NCI-H146 (cell line): ENCODE results near the gene NEUROD2.
A peak's percentile ranks its signal among the peaks of the same experiment; 100 is the strongest.

ENCODE experiments used
- DNase-seq: peaks from one replicate; lab custom pipeline; 2025; lab: John Stamatoyannopoulos, UW

NEUROD2 gene

DNA sequence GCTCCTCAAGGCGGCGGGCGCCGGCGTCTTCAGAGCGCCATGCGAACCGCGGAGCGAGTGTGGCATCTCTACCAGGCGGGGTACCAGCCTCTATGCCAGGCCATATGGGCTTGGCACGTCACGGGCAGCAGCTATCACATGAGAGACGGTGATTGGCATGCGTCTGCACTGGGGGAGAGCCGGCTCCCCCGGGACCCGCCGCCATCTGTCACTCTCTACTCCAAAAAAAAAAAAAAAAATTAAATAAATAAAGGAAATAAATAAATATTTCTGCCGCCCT lies at the start of gene NEUROD2:
TSS of gene NEUROD2 (minus strand) at position 70 of the 280 bp plus-strand sequence. CDS start 1,321 bp downstream, outside the sequence.
- no peak for DNase-seq

- no peak for DNase-seq
These were observed 47.4 kb upstream of the NEUROD2 start for GRCh38 chr17:39655105-39655504.

GRCh38 chr17:39653662-39654331 lies 46.1 kb upstream of the NEUROD2 start:
- peak; percentile 32 for DNase-seq

GRCh38 chr17:39653316-39653661 lies 45.6 kb upstream of the NEUROD2 start:
- no peak for DNase-seq

- DNase-seq, result no peak
These were observed 45.0 kb upstream of the NEUROD2 start for GRCh38 chr17:39652587-39653315.

- DNase-seq, result no peak
These were observed 44.3 kb upstream of the NEUROD2 start for GRCh38 chr17:39651923-39652586.

GRCh38 chr17:39650121-39650579 lies 42.4 kb upstream of the NEUROD2 start:
- DNase-seq, result peak; percentile 50

- no peak for DNase-seq
These were observed 41.1 kb upstream of the NEUROD2 start for GRCh38 chr17:39648616-39649366.

DNA sequence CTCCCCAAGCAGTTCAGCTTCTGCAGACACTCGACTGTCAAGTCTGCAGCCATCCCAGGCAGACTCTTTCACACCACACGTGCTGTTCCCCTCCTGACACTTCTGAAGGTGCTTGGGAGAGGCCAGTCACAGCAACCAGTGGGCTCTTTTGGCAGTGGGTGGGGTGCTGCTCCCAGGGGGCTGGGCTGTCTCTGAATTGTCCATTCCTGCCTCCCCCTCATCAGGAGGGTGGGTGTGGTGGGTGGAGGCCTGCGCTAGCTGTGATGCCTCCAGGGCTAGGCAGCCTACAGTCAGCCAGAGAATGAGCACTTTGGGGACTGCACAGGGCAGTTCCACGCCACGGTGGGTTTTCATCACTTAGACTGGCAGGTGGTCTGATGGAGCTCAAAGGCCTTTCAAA lies 39.5 kb upstream of the NEUROD2 start:
- DNase-seq, result no peak

- DNase-seq, result no peak
These were observed 35.6 kb upstream of the NEUROD2 start for GRCh38 chr17:39643271-39643670.

GRCh38 chr17:39642291-39643074 lies 34.8 kb upstream of the NEUROD2 start:
- no peak for DNase-seq

GRCh38 chr17:39641883-39642282 lies 34.2 kb upstream of the NEUROD2 start:
- DNase-seq, result no peak

- no peak for DNase-seq
These were observed 33.4 kb upstream of the NEUROD2 start for GRCh38 chr17:39641097-39641496.

DNA sequence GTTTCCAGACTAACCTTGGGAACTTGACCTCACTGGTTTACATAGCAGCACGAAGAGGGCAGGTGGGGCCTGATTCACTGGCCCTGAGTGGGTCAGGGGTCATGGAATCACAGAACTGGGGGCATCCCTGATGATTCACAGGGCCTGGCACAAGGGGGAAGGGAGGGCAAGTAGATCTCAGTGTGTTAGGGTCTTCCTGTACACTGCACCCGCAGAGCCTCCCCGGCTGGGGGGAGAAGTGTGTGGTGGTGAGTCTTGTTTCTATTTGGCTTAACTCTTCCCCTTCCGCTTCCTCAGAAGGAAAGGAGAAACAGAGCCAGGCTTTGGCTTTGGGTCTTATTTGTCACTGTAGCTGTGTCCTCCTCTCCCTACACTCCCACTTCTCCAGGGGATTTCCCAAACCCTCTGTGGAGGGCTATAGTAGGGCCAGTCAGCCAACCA lies 32.9 kb upstream of the NEUROD2 start:
- no peak for DNase-seq

DNA sequence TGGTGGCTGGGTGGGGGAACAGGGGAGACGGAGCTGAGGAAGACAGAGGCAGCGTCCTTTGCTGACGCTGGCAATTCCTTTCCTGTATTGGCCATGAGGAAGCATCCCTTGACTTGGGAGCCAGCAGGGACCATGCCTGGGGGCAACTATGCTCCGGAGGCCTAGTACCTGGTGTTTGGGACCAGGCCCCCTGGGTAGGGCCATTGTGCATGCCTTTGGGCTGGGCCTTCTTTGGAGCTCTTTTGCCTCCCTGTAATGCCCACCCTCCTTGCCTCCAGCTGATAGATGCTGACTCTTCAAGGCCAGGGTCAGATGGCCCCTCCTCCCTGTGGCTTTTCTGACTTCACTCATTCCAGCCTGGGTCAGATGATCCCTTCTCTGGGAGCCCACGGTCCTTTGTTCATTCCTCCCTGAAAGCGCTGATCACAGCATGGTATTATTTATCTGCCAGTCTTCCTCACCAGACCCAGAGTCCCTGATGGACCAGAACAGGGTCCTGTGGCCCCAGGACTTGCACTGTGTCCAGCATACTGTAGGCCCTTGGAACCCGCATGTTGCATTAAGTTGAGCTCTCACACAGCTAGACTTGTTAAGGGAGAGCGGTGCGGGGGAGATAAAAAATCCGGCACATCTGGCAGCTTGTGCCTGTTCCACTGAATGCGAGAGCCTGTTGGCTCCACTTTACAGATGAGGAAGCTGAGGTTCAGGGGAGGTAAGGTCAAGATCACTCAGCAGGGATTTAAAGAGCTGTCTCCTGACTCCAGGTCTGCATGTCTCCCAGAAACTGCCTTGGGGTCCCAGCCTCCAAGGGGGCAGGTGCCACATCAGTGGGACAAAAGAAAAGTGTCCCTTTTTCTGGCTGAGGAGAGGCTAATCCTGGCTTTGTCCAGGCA lies 32.1 kb upstream of the NEUROD2 start:
- DNase-seq, result no peak

DNA sequence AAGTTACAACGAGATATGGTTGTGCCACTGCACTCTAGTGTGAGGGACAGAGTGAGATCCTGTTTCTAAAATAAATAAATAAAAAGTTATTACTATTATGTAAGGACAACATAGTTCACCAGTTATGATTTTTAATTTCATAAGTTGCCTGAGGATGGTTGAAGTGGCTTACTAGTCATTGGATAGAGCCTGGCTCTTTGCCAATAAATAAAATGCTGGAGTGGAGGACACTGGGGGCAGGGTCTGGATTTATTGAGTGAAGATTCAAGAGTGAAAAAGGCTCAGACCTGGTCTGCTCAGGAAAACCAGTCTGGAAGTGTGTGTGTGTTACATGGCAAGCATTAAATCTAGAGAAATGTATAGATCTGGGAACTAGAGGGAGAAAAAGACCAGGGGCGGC lies 31.3 kb upstream of the NEUROD2 start:
- no peak for DNase-seq

GRCh38 chr17:39638317-39638716 lies 30.6 kb upstream of the NEUROD2 start:
- DNase-seq, result no peak

GRCh38 chr17:39636927-39637736 lies 29.4 kb upstream of the NEUROD2 start, which contains the start of gene STARD3:
Gene STARD3, plus strand, starts transcription at chr17:39637144. Its CDS starts 16,388 bp downstream, at chr17:39653532.
- peak; percentile 87 for DNase-seq

DNA sequence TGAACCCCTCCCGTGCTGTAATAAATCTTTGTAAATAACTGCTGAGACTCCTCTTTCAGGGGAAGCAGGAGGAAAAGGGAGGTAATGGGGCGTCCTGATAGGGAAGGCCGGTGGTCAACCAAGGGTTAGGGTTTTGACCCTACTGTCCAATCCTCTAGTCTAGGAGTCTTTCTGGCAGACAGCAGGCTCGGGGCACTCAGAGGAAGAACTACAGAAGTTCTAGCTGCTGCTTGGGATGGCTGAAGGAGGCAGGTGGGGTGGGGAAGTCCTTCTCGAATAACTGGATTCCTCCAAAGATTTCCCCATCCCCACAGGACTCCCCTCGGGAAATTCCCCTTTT lies 28.8 kb upstream of the NEUROD2 start:
- no peak for DNase-seq
